Left ventricle myocardium inferior (tissue), 1 donor: Measurements from ENCODE around the gene RALGPS1. TPM values are rescaled to one million over a fixed set of nuclear protein-coding genes. Genes with fewer than 3 reads are reported as not detected.

Experiments
- DNase-seq: peaks from one replicate; pipeline ENCODE4 v3.0.0-alpha.2; 2020
- H3K27ac ChIP-seq: fragments of 200-600 bp; replicated peaks from 2 replicates; pipeline ENCODE4 v1.8.0; 2021
- H3K27me3 ChIP-seq: fragments of 200-600 bp; 2 replicates; pipeline ENCODE4 v1.8.0; 2021; ENCODE audit warnings: low read depth
- H3K36me3 ChIP-seq: fragments of 200-600 bp; 2 replicates; pipeline ENCODE4 v1.8.0; 2021
- H3K4me1 ChIP-seq: fragments of 200-600 bp; 2 replicates; pipeline ENCODE4 v1.8.0; 2021
- H3K4me3 ChIP-seq: fragments of 200-600 bp; 2 replicates; pipeline ENCODE4 v1.8.0; 2021; ENCODE audit warnings: mild to moderate bottlenecking, moderate library complexity
- H3K9me3 ChIP-seq: fragments of 200-600 bp; replicated peaks from 2 replicates; pipeline ENCODE4 v1.8.0; 2021
- intact Hi-C: fragments of 100-400 bp; cut with micrococcal nuclease; formaldehyde crosslinking; loops from one replicate; pipeline ENCODE4 v1.11.0; 2022
- total RNA-seq: library from RNA; stranded (reverse); fragmentation: NEBNext Ultra II Directional; extraction: Animal tissue kit (Norgen Biotek cat#: 25700); gene quantifications from one replicate; pipeline ENCODE4 v1.2.1, GENCODE V29; 2021
- TF ChIP-seq, protein P1 (sequence below): fragments of 200-600 bp; IDR thresholded peaks from 2 replicates; pipeline ENCODE4 v1.8.0; 2021; ENCODE audit warnings: antibody characterized with exemption, mild to moderate bottlenecking, borderline replicate concordance
- donor health status: DM: no; HTN: yes; CAD: no; lungs with severe emphysema.

Gene RALGPS1
- total RNA-seq, 1 donor from 2014 or later: 18.9 TPM

GRCh38 chr9:127175764-127176163, 261.2 kb downstream of the RALGPS1 start:
- no peaks in the 10 kb centered on the region for H3K9me3 ChIP-seq
- no peaks in the 10 kb centered on the region for H3K36me3 ChIP-seq
- intact Hi-C loops: no loop called here
- no peak for DNase-seq
- H3K27ac ChIP-seq: no peak overlapping the region
- no peak overlapping the region for H3K4me3 ChIP-seq
- H3K27me3 ChIP-seq: no peaks in the 10 kb centered on the region
- TF ChIP-seq, protein P1, sequence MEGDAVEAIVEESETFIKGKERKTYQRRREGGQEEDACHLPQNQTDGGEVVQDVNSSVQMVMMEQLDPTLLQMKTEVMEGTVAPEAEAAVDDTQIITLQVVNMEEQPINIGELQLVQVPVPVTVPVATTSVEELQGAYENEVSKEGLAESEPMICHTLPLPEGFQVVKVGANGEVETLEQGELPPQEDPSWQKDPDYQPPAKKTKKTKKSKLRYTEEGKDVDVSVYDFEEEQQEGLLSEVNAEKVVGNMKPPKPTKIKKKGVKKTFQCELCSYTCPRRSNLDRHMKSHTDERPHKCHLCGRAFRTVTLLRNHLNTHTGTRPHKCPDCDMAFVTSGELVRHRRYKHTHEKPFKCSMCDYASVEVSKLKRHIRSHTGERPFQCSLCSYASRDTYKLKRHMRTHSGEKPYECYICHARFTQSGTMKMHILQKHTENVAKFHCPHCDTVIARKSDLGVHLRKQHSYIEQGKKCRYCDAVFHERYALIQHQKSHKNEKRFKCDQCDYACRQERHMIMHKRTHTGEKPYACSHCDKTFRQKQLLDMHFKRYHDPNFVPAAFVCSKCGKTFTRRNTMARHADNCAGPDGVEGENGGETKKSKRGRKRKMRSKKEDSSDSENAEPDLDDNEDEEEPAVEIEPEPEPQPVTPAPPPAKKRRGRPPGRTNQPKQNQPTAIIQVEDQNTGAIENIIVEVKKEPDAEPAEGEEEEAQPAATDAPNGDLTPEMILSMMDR: no peak
- H3K4me1 ChIP-seq: peaks cover 39% of the 10 kb centered on the region

GRCh38 chr9:127176631-127177030, 262.0 kb downstream of the RALGPS1 start:
- no peak overlapping the region for H3K4me3 ChIP-seq
- H3K9me3 ChIP-seq: no peaks in the 10 kb centered on the region
- intact Hi-C loops: no loop called here
- no peaks in the 10 kb centered on the region for H3K36me3 ChIP-seq
- H3K4me1 ChIP-seq: peaks cover 47% of the 10 kb centered on the region
- no peak for DNase-seq
- H3K27ac ChIP-seq: no peak overlapping the region
- TF ChIP-seq, protein P1: no peak
- no peaks in the 10 kb centered on the region for H3K27me3 ChIP-seq

GRCh38 chr9:127177231-127177630, 262.6 kb downstream of the RALGPS1 start:
- Histone ChIP-seq H3K27me3 (no peaks in the 10 kb centered on the region), H3K9me3 (no peaks in the 10 kb centered on the region), H3K4me3 (no peak overlapping the region), H3K27ac (no peak overlapping the region), H3K4me1 (peaks cover 50% of the 10 kb centered on the region), H3K36me3 (no peaks in the 10 kb centered on the region)
- DNase-seq: no peak
- TF ChIP-seq, protein P1: no peak
- intact Hi-C loops: no loop called here

GRCh38 chr9:127177665-127178265, 263.2 kb downstream of the RALGPS1 start:
- Histone ChIP-seq H3K36me3 (no peaks in the 10 kb centered on the region), H3K4me3 (no peak overlapping the region), H3K27me3 (no peaks in the 10 kb centered on the region), H3K4me1 (peaks cover 50% of the 10 kb centered on the region), H3K27ac (no peak overlapping the region), H3K9me3 (no peaks in the 10 kb centered on the region)
- no peak for DNase-seq
- TF ChIP-seq, protein P1: no peak
- intact Hi-C loops: no loop called here

GRCh38 chr9:127178686-127179632, 264.4 kb downstream of the RALGPS1 start:
- intact Hi-C loops: no loop called here
- Histone ChIP-seq H3K36me3 (no peaks in the 10 kb centered on the region), H3K4me3 (no peak overlapping the region), H3K27ac (peak overlapping the region; percentile 44), H3K4me1 (peaks cover 59% of the 10 kb centered on the region), H3K9me3 (no peaks in the 10 kb centered on the region), H3K27me3 (no peaks in the 10 kb centered on the region)
- TF ChIP-seq, protein P1: no peak
- DNase-seq: no peak
